Cardiac muscle cell (in vitro differentiated cells and primary cell): ENCODE data around the gene CFAP92. TPM values are rescaled to one million over a fixed set of nuclear protein-coding genes. Genes with fewer than 3 reads are reported as not detected.

ENCODE experiments used
- DNase-seq, 2 donors: peaks; one replicate each; pipeline versions ENCODE4 v3.0.0 to v3.0.0-alpha.2; 2010 to 2017; ENCODE audit warnings: low read depth in 1 of 2, low spot score in 1 of 2
- H3K27ac ChIP-seq: fragments of 200-600 bp; sonication (generic); 2 replicates; pipeline ENCODE4 v1.5.1; 2016
- H3K27me3 ChIP-seq: fragments of 200-600 bp; sonication (generic); 2 replicates; pipeline ENCODE4 v1.6.0; 2016; ENCODE audit warnings: control low read depth
- H3K36me3 ChIP-seq: fragments of 200-600 bp; sonication (generic); 2 replicates; pipeline ENCODE4 v1.5.1; 2016; ENCODE audit warnings: control low read depth
- H3K4me1 ChIP-seq: fragments of 200-600 bp; sonication (generic); 2 replicates; pipeline ENCODE4 v1.8.1; 2017; ENCODE audit warnings: low read depth, mild to moderate bottlenecking, mixed run types
- H3K4me3 ChIP-seq: fragments of 200-600 bp; sonication (generic); 2 replicates; pipeline ENCODE4 v1.5.1; 2016; ENCODE audit warnings: mild to moderate bottlenecking
- H3K9me3 ChIP-seq: fragments of 200-600 bp; sonication (generic); 2 replicates; pipeline ENCODE4 v1.5.1; 2017; ENCODE audit warnings: low read depth, mild to moderate bottlenecking, control low read depth
- polyA plus RNA-seq: library from polyadenylated mRNA; unstranded; fragments of >200 nt; fragmentation: Nextera tagmentation; extraction: Ambion mirVana; gene quantifications from 2 replicates; pipeline ENCODE4 v1.2.1, GENCODE V29; 2016
- total RNA-seq: library from RNA; depleted of rRNA; stranded (reverse); fragments of >200 nt; gene quantifications from 2 replicates; pipeline ENCODE4 v1.2.3, GENCODE V29; 2016
- TF ChIP-seq, protein P1 (sequence below): IDR thresholded peaks from 2 replicates; pipeline ENCODE4 v1.5.1; 2012; ENCODE audit warnings: low read depth, mild to moderate bottlenecking, low read length

The CFAP92 gene
- total and polyA plus RNA-seq, 2 experiments from 2014 or later, result 0.60 to 0.95 TPM

DNA sequence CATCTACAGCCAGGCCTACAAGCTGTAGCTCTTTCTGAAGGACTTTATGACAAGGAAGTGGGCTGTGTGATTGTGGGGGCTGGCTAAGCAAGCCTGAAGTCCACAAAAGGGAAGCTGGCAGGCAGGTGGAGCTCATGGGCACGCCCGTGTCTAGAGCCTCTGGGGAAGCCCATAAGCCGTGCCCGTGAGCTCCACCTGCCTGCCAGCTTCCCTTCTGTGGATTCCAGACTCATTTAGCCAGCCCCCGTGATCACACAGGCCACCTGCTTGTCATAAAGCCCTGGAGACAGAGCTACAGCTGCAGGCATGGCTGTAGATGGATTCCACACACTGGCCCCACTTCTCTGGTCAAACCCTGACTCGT lies 22.5 kb upstream of the CFAP92 start:
- Histone ChIP-seq H3K4me3 (no peak overlapping the region), H3K27ac (no peak overlapping the region), H3K9me3 (no peaks in the 10 kb centered on the region), H3K36me3 (no peaks in the 10 kb centered on the region), H3K27me3 (no peaks in the 10 kb centered on the region), H3K4me1 (peaks cover 8% of the 10 kb centered on the region)
- TF ChIP-seq, protein P1, sequence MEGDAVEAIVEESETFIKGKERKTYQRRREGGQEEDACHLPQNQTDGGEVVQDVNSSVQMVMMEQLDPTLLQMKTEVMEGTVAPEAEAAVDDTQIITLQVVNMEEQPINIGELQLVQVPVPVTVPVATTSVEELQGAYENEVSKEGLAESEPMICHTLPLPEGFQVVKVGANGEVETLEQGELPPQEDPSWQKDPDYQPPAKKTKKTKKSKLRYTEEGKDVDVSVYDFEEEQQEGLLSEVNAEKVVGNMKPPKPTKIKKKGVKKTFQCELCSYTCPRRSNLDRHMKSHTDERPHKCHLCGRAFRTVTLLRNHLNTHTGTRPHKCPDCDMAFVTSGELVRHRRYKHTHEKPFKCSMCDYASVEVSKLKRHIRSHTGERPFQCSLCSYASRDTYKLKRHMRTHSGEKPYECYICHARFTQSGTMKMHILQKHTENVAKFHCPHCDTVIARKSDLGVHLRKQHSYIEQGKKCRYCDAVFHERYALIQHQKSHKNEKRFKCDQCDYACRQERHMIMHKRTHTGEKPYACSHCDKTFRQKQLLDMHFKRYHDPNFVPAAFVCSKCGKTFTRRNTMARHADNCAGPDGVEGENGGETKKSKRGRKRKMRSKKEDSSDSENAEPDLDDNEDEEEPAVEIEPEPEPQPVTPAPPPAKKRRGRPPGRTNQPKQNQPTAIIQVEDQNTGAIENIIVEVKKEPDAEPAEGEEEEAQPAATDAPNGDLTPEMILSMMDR, result no peak
- DNase-seq, result no peak

DNA sequence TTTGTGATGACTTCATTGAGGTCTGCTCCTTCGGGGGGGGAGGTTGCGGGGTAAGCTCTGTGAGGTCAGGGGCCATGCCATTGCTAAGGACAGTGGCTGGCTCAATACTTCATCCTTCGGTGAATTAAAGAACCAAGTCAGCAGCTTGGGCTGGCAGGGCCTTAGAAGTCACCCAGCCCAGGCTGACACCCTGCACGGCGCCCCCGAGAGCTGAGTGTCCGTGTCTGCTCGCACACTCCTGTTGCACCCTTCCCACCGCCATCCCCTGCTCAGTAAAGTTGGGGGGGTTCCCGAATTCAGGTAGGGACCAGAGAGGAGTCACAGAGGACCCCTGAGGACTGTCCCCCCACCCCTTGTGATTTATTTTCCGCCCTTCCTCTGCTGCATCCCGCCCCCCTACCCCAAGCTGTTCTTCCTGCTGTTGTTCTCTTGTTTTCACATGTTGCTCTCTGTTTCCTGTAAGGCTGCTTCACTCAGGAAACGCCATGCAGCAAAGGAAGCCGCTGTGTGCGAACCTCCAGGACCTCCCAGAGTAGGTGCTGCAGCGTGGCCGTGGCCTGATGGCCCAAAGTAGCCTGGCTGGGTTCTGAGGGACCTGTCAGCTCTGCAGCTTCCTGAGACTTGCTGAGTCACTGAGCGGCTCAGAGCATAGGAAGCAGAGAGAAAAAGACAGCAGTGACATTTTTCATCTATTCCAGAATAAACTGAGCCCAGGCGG lies 21.7 kb upstream of the CFAP92 start:
- no peak overlapping the region for H3K27ac ChIP-seq
- no peaks in the 10 kb centered on the region for H3K36me3 ChIP-seq
- peak in 1 of 2 donors; percentile 36 for DNase-seq
- H3K27me3 ChIP-seq, result no peaks in the 10 kb centered on the region
- no peak overlapping the region for H3K4me3 ChIP-seq
- no peaks in the 10 kb centered on the region for H3K9me3 ChIP-seq
- H3K4me1 ChIP-seq, result peaks cover 8% of the 10 kb centered on the region
- TF ChIP-seq, protein P1, result no peak

DNA sequence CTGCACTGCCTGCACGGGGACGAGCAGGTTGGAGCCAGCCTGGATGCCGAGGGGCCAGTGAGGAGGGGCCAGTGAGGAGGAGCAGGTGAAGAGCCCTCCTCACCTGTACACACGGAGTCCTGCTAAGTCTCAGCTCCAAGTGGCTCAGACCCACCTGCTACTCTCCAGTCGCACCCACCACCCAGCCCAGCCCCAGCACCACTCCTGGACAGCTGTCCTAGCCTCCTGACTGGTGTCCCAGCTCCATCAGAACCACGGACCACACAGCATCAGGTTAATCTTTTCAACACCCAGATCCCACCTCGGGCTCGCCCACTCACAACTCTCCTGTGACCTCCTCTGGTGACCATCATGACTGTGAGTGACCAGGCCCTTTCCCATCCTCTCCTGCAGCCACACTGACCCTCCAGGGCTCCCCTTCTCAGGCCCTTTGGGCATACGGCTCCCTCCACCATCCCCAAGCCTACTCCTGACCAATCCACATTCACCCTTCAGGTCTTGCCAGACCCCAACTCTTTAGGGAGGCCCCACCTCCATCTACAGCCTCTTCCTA lies 21.0 kb upstream of the CFAP92 start:
- TF ChIP-seq, protein P1, result no peak
- H3K4me1 ChIP-seq, result peaks cover 8% of the 10 kb centered on the region
- no peaks in the 10 kb centered on the region for H3K36me3 ChIP-seq
- H3K4me3 ChIP-seq, result no peak overlapping the region
- H3K27ac ChIP-seq, result no peak overlapping the region
- no peaks in the 10 kb centered on the region for H3K27me3 ChIP-seq
- no peak for DNase-seq
- H3K9me3 ChIP-seq, result no peaks in the 10 kb centered on the region

DNA sequence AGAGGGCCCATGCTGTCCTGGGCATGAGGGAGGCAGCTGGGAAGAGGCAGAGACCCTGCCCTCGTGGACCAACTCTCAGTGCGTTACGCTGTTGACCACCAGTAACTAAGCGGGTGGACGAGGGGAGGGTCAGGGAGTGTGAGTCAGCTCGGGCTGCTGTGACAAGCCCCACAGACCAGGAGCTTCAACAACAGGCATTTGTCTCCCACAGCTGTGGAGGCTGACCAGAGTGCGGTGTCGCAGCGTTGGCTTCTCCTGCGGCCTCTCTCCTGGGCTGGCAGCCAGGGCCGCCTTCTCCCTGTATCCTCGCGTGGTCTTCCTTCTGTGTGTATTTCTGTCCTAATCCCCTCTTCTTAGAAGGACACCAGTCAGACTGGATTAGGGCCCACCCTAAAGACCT lies 20.3 kb upstream of the CFAP92 start:
- Histone ChIP-seq H3K9me3 (no peaks in the 10 kb centered on the region), H3K4me3 (no peak overlapping the region), H3K27me3 (peaks cover 7% of the 10 kb centered on the region), H3K27ac (no peak overlapping the region), H3K4me1 (peaks cover 8% of the 10 kb centered on the region), H3K36me3 (no peaks in the 10 kb centered on the region)
- no peak for DNase-seq
- TF ChIP-seq, protein P1, result no peak

DNA sequence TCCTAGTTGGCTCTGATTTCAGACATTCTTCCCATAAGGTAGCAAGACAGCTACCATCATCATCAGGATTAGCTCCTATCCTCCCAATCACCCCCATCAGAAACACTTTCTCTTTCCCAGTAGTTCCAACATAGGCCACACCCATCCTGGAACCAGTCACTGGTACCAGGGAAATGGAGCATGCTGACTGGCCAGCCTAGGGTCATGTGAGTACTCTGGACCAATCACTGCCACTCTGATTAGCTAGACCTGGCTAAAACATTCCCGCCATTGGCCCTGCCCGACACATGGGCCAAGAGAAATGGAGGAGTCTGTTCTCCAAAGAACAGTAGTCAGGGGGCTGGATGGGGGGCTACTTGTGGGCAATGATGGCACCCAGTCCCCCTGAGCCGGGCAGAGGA lies 19.6 kb upstream of the CFAP92 start:
- TF ChIP-seq, protein P1, result no peak
- Histone ChIP-seq H3K4me1 (peaks cover 8% of the 10 kb centered on the region), H3K27ac (no peak overlapping the region), H3K9me3 (no peaks in the 10 kb centered on the region), H3K4me3 (no peak overlapping the region), H3K27me3 (peaks cover 14% of the 10 kb centered on the region), H3K36me3 (no peaks in the 10 kb centered on the region)
- no peak for DNase-seq
